Thyroid gland (tissue), 4 donors: ENCODE data around the gene SEPTIN14. TPM values are rescaled to one million over a fixed set of nuclear protein-coding genes. Genes with fewer than 3 reads are reported as not detected.
"Not testable (repeated sequence)": the region's sequence is repeated elsewhere in the genome, so short reads cannot be mapped to it uniquely, and the experiment has no call there.

Experiments used
- DNase-seq, 2 donors: peaks; one replicate each; pipeline ENCODE4 v3.0.0-alpha.2; 2019
- H3K27ac ChIP-seq, 3 donors: fragments of 200-600 bp; sonication (generic); 1 replicate in 2 of 3; 2 replicates in 1 of 3; pipeline ENCODE4 v1.5.1; 2016 to 2019; ENCODE audit warnings: mild to moderate bottlenecking in 1 of 3, moderate library complexity in 1 of 3
- H3K27me3 ChIP-seq: fragments of 200-600 bp; sonication (generic); one replicate; pipeline ENCODE4 v1.5.1; 2019
- H3K36me3 ChIP-seq, 2 donors: fragments of 200-600 bp; sonication (generic); one replicate each; pipeline ENCODE4 v1.5.1; 2016 to 2019
- H3K4me1 ChIP-seq, 2 donors: fragments of 200-600 bp; sonication (generic); one replicate each; pipeline ENCODE4 v1.5.1; 2017 to 2019
- H3K4me3 ChIP-seq, 3 donors: fragments of 200-600 bp; sonication (generic); replicated peaks in 1 of 3; 1 replicate in 2 of 3; 2 replicates in 1 of 3; pipeline ENCODE4 v1.5.1; 2016; ENCODE audit warnings: mild to moderate bottlenecking in 1 of 3
- H3K9me3 ChIP-seq: fragments of 200-600 bp; sonication (generic); one replicate; pipeline ENCODE4 v1.5.1; 2017
- CTCF ChIP-seq, 6 experiments: fragments of 200-600 bp in 3 of 6; fragments of 450-650 bp in 3 of 6; sonication (generic) in 3 of 6; IDR thresholded peaks; one replicate each; pipeline ENCODE4 v1.5.1; 2016 to 2019; ENCODE audit warnings: antibody characterized with exemption in 6 of 6, mild to moderate bottlenecking in 2 of 6, inconsistent platforms in 1 of 6, moderate library complexity in 1 of 6
- POLR2A ChIP-seq, 2 donors: fragments of 450-650 bp; IDR thresholded peaks; one replicate each; pipeline ENCODE4 v1.6.1; 2017; ENCODE audit warnings: antibody characterized with exemption in 2 of 2, mild to moderate bottlenecking in 2 of 2, moderate library complexity in 1 of 2
- WGBS, 2 donors: methylation state at CpG; one replicate each; pipeline ENCODE4 v1.1.5; 2017; 5-methylcytosine and 5-hydroxymethylcytosine counted together
- intact Hi-C: fragments of 100-400 bp; cut with DNase I; formaldehyde crosslinking; loops from one replicate; pipeline ENCODE4 v1.15.1; 2023
- total RNA-seq, 4 donors: library from RNA; depleted of rRNA; stranded (reverse); fragments of >200 nt; gene quantifications; one replicate each; pipeline ENCODE4 v1.2.3, GENCODE V29; 2016

The SEPTIN14 gene
- total RNA-seq, 4 donors from 2014 or later, result 0.11 to 0.27 TPM; not detected in 2

GRCh38 chr7:55794527-55794926, 68.0 kb downstream of the SEPTIN14 start:
- intact Hi-C loops, result no loop called here
- H3K36me3 ChIP-seq, result no peaks in the 10 kb centered on the region
- 91 to 92% methylated on average over 10 of the region's 10 CpGs for WGBS, 2 donors

GRCh38 chr7:55792048-55792447, 70.5 kb downstream of the SEPTIN14 start:
- H3K27ac ChIP-seq, result no peak overlapping the region
- no peak overlapping the region for H3K4me3 ChIP-seq
- no peak for DNase-seq
- H3K27me3 ChIP-seq, result no peaks in the 10 kb centered on the region
- WGBS, 2 donors, result 92 to 98% methylated on average over 5 of the region's 5 CpGs
- H3K9me3 ChIP-seq, result no peaks in the 10 kb centered on the region
- H3K4me1 ChIP-seq, result no peaks in the 10 kb centered on the region
- TF ChIP-seq CTCF (IDR thresholded peaks at IDR 0.05) (no peak), POLR2A (IDR thresholded peaks at IDR 0.05) (no peak)
- H3K36me3 ChIP-seq, result no peaks in the 10 kb centered on the region
- intact Hi-C loops, result no loop called here

More at GRCh38 chr7:55794527-55794926, 68.0 kb downstream of the SEPTIN14 start:
- TF ChIP-seq CTCF (IDR thresholded peaks at IDR 0.05) (no peak), POLR2A (IDR thresholded peaks at IDR 0.05) (no peak)
- H3K4me3 ChIP-seq, result no peak overlapping the region
- H3K4me1 ChIP-seq, result no peaks in the 10 kb centered on the region
- no peaks in the 10 kb centered on the region for H3K9me3 ChIP-seq
- DNase-seq, result no peak
- H3K27me3 ChIP-seq, result no peaks in the 10 kb centered on the region
- H3K27ac ChIP-seq, result no peak overlapping the region

DNA sequence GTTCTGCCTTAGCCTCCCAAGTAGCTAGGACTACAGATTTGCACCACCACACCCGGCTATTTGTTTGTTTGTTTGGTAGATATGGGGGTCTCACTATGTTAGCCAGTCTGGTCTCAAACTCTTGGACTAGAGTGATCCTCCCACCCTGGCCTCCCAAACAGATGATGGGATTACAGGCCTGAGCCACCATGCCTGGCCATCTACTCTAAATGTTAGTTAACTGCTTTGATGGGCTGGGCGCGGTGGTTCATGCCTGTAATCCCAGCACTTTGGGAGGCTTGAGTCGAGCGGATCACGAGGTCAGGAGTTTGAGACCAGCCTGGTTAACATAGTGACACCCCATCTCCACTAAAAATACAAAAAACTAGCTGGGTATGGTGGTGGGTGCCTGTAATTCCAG, 74.8 kb downstream of the SEPTIN14 start:
- intact Hi-C loops, result no loop called here
- TF ChIP-seq CTCF (IDR thresholded peaks at IDR 0.05), result no peak
- no peak for TF ChIP-seq POLR2A (IDR thresholded peaks at IDR 0.05)
- Histone ChIP-seq H3K36me3 (no peaks in the 10 kb centered on the region), H3K4me3 (no peak overlapping the region), H3K9me3 (no peaks in the 10 kb centered on the region), H3K27me3 (no peaks in the 10 kb centered on the region), H3K27ac (no peak overlapping the region), H3K4me1 (no peaks in the 10 kb centered on the region)
- no peak for DNase-seq
- WGBS, 2 donors, result 90 to 92% methylated on average over 6 of the region's 6 CpGs

DNA sequence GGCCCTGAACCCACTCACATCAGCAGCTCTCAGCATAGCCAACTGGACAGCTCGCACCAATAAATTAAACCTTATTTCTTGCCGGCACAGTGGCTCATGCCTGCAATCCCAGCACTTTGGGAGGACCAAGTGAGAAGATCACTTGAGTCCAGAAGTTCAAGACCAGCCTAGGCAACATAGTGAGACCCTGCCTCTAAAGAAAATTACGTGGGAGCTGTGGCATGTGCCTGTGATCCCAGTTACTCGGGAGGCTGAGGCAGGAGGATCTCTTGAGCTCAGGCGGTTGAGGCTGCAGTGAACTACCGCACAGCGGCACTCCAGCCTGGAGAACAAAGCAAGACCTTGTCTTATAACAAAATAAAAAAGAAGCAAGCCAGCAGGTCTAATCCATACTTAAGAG, 75.7 kb downstream of the SEPTIN14 start:
- intact Hi-C loops, result no loop called here
- H3K4me3 ChIP-seq, result no peak overlapping the region
- H3K27me3 ChIP-seq, result no peaks in the 10 kb centered on the region
- H3K36me3 ChIP-seq, result no peaks in the 10 kb centered on the region
- no peak overlapping the region for H3K27ac ChIP-seq
- no peaks in the 10 kb centered on the region for H3K4me1 ChIP-seq
- TF ChIP-seq POLR2A (IDR thresholded peaks at IDR 0.05), result no peak
- no peak for TF ChIP-seq CTCF (IDR thresholded peaks at IDR 0.05)
- no peaks in the 10 kb centered on the region for H3K9me3 ChIP-seq
- WGBS, 2 donors, result 89 to 90% methylated on average over 7 of the region's 7 CpGs
- DNase-seq, result no peak

GRCh38 chr7:55785444-55785843, 77.1 kb downstream of the SEPTIN14 start:
- H3K4me3 ChIP-seq, intact Hi-C loops, H3K36me3 ChIP-seq, H3K4me1 ChIP-seq, DNase-seq, H3K9me3 ChIP-seq, H3K27ac ChIP-seq, H3K27me3 ChIP-seq: not testable (repeated sequence)
- WGBS, 2 donors, result 90 to 91% methylated on average over 7 of the region's 7 CpGs

DNA sequence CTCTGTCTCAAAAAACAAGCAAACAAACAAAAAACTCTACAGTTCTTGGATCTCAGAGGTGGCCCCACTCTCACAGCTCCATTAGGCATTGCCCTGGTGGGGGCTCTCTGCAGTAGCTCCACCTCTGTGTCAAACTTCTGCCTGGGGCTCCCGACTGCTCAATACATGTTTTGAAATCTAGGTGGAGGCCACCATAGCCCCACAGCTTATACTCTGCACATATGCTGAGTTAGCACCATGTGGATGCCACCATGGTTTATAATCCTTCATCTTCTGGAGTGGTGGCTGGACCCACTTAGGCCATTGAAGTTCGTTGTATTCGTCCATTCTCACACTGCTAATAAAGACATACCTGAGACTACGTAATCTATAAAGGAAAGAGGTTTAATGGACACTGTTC, 78.4 kb downstream of the SEPTIN14 start:
- H3K9me3 ChIP-seq, result no peaks in the 10 kb centered on the region
- no peaks in the 10 kb centered on the region for H3K36me3 ChIP-seq
- no peak overlapping the region for H3K4me3 ChIP-seq
- H3K27me3 ChIP-seq, result no peaks in the 10 kb centered on the region
- no peak for TF ChIP-seq POLR2A (IDR thresholded peaks at IDR 0.05)
- TF ChIP-seq CTCF (IDR thresholded peaks at IDR 0.05), result no peak
- intact Hi-C loops, result no loop called here
- H3K4me1 ChIP-seq, result no peaks in the 10 kb centered on the region
- DNase-seq, result no peak
- H3K27ac ChIP-seq, result no peak overlapping the region
- 64 to 76% methylated on average over 4 of the region's 4 CpGs for WGBS, 2 donors
